Activated CD4-positive, alpha-beta T cell treated with anti-CD3 and anti-CD28 coated beads, Interleukin-2, amount 50 U/mL, for 24 hours (primary cell): ENCODE measurements around the gene ALDH3B1.
A peak's percentile ranks its signal among the peaks of the same experiment; 100 is the strongest.

Experiments
- DNase-seq, 2 donors: peaks; one replicate each; pipeline ENCODE4 v3.0.0-alpha.2; 2020; ENCODE audit warnings: low read depth in 1 of 2, low spot score in 1 of 2

Gene ALDH3B1

GRCh38 chr11:68028802-68029545, 18.8 kb downstream of the ALDH3B1 start:
- no peak for DNase-seq

GRCh38 chr11:68030318-68031143, 20.4 kb downstream of the ALDH3B1 start, which contains the start of gene NDUFS8:
Gene NDUFS8, plus strand, starts transcription at chr11:68030681. Its CDS starts 1,471 bp downstream, at chr11:68032152.
- DNase-seq: peak; percentile 95 to 96

- no peak for DNase-seq
Observed at GRCh38 chr11:68031144-68031464, 21.0 kb downstream of the ALDH3B1 start.

- DNase-seq: no peak
Observed at GRCh38 chr11:68032003-68032402, 21.9 kb downstream of the ALDH3B1 start.

GRCh38 chr11:68032997-68033707, 23.0 kb downstream of the ALDH3B1 start:
- no peak for DNase-seq

GRCh38 chr11:68033708-68034045, 23.6 kb downstream of the ALDH3B1 start:
- no peak for DNase-seq

- DNase-seq: no peak
Observed at GRCh38 chr11:68035266-68035876, 25.2 kb downstream of the ALDH3B1 start.

- DNase-seq: no peak
Observed at GRCh38 chr11:68036141-68036716, 26.1 kb downstream of the ALDH3B1 start.

GRCh38 chr11:68036717-68037239, 26.7 kb downstream of the ALDH3B1 start:
- no peak for DNase-seq

GRCh38 chr11:68037411-68038225, 27.5 kb downstream of the ALDH3B1 start:
- no peak for DNase-seq

- no peak for DNase-seq
Observed at GRCh38 chr11:68038226-68038717, 28.1 kb downstream of the ALDH3B1 start.

- peak; percentile 28 to 47 for DNase-seq
Observed at GRCh38 chr11:68038718-68039525, 28.8 kb downstream of the ALDH3B1 start, which contains the start of gene TCIRG1. Gene TCIRG1, plus strand, starts transcription at chr11:68039025. Its CDS starts 2,247 bp downstream, at chr11:68041272.

- DNase-seq: no peak
Observed at GRCh38 chr11:68039526-68040086, 29.5 kb downstream of the ALDH3B1 start.

- DNase-seq: no peak
Observed at GRCh38 chr11:68040101-68040956, 30.2 kb downstream of the ALDH3B1 start.

- DNase-seq: no peak
Observed at GRCh38 chr11:68040957-68041591, 30.9 kb downstream of the ALDH3B1 start.

GRCh38 chr11:68041617-68042218, 31.6 kb downstream of the ALDH3B1 start:
- DNase-seq: no peak
